Stimulated activated CD8-positive, alpha-beta memory T cell treated with anti-CD3 and anti-CD28 coated beads, Interleukin-12 subunit alpha, Interleukin-12 subunit beta, amount 100 ng/mL, for 4 hours (primary cell): Measurements from ENCODE around the gene KRTAP10-4.
"Not testable (repeated sequence)": the region's sequence is repeated elsewhere in the genome, so short reads cannot be mapped to it uniquely, and the experiment has no call there.

Experiments used
- DNase-seq: peaks from one replicate; pipeline ENCODE4 v3.0.0-alpha.2; 2020; ENCODE audit warnings: low read depth

KRTAP10-4 gene

DNA sequence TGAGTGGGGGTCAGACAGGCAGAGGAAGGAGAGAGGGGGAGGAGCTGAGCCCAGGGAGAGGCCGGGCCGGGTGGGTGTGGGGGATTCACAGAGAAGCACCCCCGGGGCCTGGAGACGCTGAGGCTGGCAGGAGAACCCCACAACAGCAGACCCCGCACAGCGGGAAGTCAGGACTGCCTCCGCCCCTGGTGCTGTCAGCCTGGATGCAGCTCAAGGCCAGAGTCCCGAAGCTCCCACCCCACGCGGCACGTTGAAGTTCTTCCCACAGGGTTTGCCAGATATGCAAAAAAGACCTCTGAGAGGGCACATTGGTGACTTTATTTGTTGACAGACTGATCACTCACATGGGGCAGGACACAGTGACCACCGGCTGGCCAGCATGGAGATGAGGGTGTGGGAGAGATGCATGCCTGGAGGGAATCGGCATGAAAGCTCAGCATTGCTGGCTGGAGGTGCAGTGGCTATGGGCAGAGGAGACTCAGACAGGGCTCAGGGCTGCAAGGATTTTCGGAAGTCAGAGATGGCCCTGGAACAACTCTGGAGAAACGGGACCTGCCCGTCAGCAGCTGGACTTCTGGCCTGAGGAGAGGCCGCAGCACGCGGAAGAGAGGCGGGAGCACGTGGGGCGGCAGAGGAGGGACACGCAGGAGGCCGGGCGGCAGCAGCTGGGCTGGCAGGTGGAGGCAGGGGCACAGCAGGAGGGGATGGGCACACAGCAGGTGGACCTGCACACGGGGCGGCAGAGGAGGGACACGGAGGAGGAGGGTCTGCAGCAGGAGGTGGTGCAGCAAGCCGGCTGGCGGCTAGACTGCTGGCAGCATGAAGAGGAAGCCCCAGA lies 15.8 kb upstream of the KRTAP10-4 start:
- DNase-seq = no peak

DNA sequence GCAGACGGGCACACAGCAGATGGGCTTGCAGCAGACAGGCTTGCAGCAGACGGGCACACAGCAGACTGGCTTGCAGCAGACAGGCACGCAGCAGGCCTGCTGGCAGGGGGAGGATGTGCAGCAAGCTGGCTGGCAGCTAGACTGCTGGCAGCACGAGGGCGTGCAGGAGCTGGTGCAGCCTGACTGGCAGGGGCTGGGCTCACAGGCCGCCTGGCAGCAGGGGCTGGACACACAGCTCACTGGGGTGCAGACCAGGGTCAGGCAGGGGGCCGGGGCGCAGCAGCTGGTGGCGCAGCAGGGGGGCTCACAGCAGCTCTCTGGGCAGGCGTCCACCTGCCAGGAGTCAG lies 15.2 kb upstream of the KRTAP10-4 start:
- not testable (repeated sequence) for DNase-seq

DNA sequence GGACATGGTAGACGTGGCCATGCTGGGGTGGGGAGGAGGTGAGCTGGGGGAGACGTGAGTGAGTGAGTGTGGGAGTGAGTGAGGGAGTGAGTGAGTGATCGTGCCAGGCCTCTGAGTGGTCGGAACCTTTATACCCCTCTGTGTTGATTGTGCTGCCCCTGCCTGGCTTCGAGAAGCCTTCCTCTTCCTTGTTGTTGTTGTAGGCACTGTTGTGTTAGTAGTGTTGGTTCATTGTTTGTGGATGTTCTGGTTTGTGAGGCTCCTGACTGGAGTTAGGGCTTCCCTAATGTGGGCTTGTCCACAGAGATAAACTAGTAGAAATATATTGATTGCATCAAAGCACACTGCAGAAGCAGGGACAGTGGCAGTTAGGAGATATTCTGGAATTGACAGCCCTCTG lies 14.8 kb upstream of the KRTAP10-4 start, which contains the start of gene KRTAP10-3:
KRTAP10-3 (minus strand) TSS at position 101 of the 400 bp plus-strand sequence; CDS start at position 21, 80 bp downstream.
- no peak for DNase-seq

DNA sequence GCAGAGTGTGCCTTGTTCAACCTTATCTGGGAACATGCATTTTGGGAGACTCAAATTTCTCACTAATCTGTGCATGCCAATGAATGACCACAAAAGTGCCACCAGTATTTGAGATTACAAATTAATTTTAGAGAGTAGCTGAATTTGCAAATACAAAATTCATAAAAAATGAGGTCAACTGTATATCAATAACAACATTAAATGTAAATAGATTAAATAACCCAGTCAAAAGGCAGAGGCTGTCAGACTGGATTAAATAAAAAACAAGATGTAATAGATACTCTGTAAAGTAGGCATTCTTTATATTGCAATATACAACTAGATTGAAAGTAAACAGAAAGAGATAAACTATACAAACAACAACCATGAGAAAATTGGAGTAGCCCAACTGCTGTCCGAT lies 9.4 kb upstream of the KRTAP10-4 start:
- no peak for DNase-seq

DNA sequence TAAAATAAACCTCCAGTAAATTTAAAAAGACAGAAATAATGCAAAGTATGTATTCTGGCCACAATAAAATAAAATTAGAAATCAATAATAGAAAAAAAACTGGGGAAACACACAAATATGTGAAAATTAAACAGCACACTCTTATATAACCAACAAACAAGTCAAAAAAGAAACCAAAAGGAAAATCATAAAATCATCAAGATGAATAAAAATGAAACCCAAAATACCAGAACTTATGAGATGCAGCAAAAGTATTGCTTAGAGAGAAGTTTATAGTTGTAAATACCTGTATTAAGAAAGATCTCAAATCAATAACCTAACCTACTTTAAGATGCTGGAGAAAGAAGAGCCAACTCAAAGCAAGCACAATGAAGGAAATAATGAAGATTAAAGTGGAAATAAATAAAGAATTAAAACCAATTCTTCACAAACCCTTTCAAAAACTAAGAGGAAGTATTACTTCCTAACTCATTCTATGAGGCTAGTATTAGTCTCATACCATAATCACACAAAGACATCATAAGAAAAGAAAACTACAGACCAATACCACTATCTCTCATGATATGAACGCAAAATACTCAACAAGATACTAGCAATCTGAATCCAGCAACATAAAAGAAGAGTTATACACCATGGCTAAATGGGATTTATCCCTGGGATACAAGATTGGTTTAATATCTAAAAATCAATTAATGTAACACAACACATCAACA lies 8.5 kb upstream of the KRTAP10-4 start:
- no peak for DNase-seq

DNA sequence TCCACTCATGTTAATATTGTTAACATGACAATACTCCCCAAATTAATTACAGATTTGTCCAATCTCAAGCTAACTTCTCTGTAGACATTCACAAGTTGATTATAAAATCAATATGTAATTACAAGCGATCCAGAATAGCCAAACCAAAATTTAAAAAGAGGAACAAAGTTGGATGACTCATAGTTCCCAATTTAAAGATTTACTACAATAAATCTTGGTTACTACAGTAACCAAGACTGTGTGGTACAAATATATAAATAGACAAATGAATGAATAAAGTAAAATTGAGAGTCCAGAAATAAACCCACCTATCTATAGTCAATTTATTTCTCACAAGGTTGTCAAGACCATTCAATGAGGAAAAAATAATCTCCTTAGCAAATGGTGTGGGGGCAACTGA lies 7.1 kb upstream of the KRTAP10-4 start:
- no peak for DNase-seq

DNA sequence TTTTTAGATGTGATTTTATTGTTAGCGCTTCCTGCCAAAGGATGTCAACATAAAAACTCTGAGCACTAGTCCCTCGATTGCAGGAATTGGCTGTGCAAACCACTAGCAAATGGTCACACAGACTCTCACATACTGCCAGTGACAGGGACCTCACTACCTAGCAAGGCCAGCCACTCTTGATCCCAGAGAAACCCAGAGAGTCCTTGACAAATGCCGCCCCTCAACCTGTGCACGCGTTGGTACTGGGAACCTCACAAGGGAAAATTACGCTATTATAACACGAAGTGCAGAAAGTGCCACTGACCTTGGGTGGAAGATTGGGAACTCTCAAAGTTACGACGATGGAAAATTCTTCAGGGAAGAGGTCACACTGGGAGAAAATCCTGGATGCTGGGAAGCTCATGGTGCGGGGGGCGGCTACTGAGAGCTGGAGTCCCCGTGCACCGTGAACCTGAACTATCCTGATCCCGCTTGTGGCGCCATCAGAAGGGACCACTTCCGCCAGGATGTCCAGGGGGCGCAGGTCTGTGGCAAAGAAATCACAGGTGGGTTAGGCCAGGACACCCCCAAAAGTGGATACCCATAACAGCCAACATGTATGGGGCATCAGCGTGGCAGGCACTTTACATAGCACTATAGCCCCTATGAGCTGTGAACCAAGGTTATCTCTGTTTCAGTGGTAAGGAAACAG lies 5.9 kb upstream of the KRTAP10-4 start:
- DNase-seq = no peak

DNA sequence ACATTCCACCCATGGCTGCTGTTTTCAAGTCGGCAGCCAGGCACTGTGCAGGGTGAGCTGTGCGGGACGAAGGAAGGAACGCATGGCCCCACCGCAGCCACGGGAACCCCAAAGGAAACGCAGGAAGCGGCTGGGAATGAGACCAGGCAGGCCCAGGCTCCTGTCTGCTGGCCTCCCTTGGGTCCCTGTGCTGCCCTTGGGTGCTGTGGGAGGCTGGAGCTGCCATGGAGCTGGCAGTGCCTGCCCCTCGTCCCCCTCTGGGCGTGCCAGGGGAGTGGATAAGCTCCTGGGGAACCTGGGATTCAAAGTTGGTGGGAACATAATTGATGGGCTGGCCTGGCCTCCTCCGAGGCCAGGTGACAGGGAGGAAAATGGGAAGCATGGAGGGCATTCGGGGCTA lies 5.3 kb upstream of the KRTAP10-4 start:
- DNase-seq = no peak

DNA sequence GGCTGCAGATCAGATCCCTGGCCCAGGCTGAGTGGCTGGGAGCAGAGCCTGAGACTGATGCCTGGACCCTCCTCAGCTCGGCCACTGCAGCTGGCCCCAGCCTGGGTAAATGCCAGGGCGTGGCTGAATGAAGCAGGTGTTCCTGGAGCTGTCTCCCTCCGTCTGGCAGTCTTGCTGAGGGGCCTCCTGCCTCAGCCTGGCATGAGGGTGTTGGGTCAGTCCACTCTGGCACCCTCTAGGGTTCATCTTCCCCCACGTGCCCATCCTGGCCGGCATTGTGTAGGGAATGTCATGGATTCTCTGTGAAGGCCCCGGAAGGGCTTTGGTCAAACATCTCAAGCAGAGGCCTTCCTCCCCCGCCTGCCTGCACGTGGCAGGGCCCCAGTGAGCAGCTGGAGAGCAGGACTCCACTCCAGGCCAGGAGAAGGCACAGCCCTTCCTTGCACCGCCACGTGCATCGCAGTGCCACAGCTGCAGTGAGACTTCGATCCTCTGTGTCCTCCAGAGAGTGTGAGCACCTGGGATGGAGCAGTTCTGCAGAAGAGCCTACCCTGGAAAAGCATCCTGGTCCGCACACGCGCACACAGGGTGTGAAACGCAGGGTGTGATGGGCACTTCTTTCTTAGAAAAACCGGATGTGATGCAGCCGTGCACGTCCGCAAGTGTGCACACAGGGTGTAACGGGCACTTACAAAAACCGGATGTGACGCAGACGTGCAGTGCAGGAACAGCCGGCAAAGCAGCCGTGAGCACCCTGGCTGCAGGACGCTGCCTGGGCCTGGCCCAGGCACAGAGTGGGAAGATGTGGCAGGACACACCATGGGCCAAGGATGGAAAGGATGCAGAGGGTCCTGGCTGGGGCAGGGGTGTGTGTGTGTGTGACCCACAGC lies 4.6 kb upstream of the KRTAP10-4 start:
- no peak for DNase-seq

DNA sequence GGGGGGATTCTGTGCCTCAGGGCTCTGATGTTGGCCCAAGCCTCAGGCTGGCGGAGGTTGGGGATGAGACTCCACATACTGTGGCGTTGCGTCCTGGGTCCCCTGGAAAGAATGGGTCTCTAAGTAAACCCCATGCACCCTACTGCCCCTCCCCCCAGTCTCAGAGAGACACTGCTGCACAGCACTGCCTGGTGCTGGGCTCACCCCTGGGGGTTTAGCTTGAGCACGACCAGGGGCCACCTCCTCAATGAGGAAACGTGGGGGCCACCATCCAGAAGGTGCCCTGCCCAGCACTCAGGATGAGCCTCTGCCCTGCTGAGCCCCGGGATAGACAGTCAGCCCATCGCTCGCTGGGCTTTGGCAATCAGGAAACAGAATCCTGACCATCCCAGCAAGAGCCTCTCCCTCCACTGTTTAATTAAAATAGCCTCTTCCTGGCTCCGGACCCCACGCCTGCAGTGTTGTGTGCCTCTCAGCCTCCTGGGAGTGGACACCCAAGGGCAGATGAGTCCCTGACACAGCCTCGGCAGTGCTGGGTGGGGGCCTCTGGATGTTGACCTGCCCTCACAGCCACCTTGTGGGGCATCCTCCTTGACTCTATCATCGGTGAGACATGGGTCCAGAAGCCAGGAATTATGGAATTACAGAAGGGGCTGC lies 3.5 kb upstream of the KRTAP10-4 start:
- no peak for DNase-seq

DNA sequence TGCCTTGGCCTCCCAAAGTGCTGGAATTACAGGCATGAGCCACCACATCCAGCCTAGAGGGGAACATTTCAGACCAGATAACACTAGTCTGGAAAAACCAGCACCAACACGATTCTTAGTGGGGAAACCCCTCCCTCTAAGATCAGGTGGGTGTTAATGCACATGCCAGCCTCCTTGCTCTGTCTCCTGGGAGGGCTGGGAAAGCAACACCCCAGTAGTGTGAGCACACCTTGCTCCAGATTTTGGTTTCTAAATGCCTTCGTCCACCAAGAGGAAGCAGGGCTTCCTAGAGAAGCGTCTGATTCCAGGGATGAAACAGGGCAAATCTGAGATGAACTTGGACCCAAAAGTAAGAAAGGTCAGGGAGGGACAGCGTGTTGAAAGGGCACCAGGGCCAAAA lies 2.2 kb upstream of the KRTAP10-4 start:
- no peak for DNase-seq

DNA sequence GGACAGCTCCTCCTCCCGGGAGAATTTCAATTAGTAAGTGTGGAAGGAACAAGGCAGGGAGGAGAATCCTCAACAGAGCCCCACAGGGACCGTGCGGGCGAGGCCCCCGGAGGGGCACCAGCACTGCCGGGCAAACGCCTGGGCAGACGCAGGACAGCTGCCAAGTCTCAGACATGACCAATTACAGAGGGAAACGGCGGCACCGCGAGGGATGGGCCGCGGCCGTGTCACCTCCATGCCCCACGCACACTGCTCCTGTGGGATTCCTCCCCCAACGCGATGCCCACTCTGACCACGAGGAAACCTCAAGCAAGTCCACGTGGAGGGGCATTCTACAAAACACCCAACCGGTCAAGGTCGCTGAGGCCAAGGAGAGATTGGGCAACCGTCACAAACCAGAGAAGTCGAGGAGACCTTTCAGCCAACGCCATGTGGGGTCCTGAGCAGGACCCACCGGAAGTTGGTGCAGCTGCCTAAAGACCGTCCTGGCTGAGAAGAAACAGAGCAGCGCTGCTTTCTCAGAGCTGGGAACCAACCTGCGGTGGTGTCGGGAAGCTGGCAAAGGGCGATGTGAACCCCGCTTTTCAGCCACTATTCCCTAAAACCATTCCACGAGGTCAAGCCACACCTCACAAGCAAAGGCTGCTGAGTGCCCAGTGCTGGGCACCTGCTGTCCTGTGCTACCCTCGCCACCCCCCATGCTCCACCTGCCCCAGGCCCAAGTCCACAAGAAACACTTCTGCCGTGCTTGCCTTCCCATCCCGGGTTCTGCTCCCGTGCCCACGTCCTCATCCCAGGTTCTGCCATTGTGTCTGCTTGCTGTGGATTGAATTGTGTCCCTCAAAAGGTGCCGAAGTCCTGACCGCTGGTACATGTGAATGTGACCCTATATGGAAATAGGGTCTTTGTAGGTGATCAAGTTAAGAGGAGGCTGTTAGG lies 1.4 kb upstream of the KRTAP10-4 start:
- DNase-seq = no peak

DNA sequence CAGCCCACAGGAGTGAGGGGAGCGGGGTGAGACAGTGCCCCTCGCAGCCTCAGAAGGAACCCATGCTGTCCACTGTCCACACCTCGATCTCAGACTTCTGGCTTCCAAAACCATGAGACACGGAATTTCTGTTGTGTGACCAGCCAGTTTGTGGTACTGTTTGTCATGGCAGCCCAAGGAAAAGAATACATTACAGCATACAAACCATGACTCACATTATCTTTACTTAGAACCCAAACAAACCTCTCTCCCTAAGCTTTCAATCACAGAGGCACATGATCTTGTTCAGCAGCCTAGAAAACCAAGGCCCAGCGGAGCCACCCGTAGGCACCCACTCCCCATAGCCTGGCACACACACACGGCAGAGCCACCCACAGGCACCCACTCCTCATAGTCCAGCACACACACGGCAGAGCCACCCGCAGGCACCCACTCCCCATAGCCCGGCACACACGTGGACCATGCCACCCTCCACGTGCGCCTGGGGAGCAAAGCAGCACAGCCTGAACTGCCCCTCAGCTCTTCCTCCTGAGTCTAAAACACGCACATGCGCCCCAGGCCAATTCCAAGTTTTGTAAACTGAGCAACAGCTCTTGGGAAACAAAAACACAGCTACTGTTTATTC lies 458 bp upstream of the KRTAP10-4 start:
- DNase-seq = no peak

DNA sequence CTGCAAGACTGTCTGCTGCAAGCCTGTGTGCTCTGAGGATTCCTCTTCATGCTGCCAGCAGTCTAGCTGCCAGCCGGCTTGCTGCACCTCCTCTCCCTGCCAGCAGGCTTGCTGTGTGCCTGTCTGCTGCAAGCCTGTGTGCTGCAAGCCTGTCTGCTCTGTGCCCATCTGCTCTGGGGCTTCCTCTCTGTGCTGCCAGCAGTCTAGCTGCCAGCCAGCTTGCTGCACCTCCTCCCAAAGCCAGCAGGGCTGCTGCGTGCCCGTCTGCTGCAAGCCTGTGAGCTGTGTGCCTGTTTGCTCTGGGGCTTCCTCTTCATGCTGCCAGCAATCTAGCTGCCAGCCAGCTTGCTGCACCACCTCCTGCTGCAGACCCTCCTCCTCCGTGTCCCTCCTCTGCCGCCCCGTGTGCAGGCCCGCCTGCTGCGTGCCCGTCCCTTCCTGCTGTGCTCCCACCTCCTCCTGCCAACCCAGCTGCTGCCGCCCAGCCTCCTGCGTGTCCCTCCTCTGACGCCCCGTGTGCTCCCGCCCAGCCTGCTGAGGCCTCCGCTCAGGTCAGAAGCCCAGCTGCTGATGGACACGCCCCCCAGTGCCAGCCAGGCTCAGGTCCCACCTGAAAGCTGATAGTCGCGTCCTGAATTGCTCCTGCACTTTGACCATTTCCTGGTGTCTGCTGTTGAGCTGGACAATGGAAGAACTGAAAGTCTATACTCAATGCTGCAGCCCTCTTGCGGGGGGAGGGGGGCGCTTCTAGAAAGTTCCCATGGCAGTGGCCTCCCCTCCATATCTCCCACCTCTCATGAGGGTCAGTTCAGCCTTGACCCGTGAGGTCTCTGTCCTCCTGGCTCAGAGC lies 1.2 kb downstream of the KRTAP10-4 start:
- no peak for DNase-seq

DNA sequence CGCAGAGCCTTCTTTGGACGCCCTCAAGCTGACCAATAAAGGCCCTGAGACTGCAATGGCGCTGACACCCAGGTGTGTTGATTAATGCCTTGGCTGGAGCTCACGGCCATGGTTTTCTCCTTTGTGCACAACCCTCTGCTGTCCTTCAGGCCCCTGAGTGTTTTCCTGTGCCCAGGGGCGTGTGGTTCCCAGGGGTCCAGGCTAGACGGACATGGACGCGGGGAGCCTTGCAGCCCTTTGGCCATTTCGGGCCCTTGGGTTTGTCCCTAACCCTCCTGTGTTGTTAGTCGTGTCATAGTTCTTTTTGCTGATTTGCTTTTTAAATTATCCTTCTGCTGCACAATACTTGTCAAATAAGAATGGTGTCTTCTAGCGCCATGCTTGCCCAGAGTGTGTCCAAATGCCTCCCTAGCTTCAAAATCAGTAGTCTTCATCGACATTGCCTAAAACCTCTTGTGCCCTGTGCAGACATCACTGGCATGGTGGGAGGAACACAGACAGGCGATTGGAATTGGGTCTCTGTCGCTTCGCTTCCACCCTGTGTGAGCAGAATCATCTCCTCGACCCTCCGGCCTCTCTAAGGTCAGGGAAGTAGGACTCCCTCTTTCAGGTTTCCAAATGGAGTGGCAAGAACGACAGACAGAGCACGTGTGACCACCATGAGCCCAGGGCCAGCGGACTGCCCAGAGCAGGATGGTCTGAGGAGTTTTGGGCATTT lies 1.9 kb downstream of the KRTAP10-4 start:
- DNase-seq = no peak

DNA sequence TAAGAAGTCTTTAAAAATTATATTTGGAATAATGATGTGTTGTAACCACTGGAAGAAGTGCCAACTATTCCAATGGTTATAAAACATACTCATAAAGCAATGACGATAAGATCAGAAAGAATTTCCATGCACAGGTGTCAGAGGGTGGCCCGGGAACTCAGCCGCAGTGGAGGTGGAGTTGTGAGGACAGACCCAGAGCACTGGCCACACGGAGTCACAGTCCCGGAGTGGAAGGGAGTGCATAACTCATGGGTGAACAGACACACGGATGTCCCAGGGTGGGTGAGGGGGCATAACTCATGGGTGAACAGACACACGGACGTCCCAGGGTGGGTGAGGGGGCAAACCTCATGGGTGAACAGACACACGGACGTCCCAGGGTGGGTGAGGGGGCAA lies 2.5 kb downstream of the KRTAP10-4 start:
- DNase-seq = no peak

DNA sequence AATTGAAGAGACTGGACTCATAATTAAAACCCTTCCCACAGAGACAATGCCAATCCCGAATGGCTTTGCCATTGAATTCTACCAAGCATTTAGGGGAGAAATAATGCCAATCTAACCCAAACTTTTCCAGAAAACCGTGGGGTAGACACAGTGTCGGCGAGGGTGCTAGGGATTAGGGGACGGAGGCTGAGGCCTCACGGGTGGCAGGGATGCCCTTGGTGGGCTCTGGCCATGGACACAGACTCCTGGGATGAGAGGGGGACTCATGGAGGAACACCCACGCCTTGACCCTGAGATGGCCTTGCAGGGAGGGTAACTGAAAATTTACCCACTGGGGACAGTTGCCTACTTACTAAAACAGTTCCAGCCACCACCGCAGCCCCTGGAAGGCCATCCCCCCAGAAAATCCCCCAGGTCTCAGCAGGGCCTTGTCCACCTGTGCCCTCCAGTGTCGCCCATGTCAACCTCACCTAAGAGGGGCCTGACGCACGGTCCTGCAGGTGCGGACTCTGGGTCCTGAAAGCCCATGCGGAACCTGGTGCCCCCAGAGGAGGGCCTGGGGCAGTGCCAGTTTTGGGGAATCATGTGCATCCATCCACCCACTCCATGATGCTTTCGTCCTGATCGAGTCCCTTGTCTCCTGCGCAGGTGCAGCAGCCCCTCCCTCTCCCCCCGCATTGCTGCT lies 5.0 kb downstream of the KRTAP10-4 start:
- no peak for DNase-seq
